Measurements from ENCODE around the gene PDE9A.

GRCh38 chr21:42819861-42820615, 166.6 kb downstream of the PDE9A start:
- no peak for TF ChIP-seq POLR2A (IDR thresholded peaks at IDR 0.05)
- TF ChIP-seq CTCF (IDR thresholded peaks at IDR 0.05): no peak

All from breast epithelium (tissue), 3 donors.